ENCODE measurements around the gene ZSCAN2. TPM values are rescaled to one million over a fixed set of nuclear protein-coding genes. Genes with fewer than 3 reads are reported as not detected.

ZSCAN2 gene
- total and polyA plus RNA-seq, 10 of the 15 experiments (the other 5 are each of a cell fraction or from before 2014, with no cell fraction given): 2.7 to 13.2 (median 8.6) TPM

DNA sequence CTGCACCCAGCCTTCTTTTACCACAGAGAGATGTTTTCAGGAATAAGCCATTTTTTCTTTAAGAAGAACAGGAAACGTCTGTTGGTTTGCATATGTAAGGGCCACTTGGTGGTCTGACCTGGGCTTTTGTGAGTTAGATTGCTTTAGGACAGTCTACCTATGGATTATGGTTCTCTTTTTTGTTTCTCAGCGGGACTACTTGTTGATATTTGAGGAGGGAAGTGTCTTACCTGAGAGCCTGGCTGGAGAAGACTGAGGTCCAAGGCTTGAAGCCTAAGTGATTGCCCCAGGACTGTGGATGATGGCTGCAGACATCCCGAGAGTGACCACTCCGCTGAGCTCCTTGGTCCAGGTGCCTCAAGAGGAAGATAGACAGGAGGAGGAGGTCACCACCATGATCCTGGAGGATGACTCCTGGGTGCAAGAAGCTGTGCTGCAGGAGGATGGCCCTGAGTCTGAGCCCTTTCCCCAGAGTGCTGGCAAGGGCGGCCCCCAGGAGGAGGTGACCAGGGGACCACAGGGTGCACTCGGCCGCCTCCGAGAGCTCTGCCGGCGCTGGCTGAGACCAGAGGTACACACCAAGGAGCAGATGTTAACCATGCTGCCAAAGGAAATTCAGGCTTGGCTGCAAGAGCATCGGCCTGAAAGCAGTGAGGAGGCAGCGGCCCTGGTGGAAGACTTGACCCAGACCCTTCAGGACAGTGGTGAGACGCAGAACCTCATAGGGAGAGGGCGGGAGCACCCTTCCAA is 3.0 kb downstream of the ZSCAN2 start:
- ChIA-PET RAD21 (ENCODE audit: unreplicated experiment) (interaction anchor here (1.0 to 2.2 kb wide), 2 partner anchors 28 to 186 kb away, joined by 3 to 18 read pairs; no protein-coding TSS in a partner anchor), CTCF (interaction anchor here (0.6 to 1.1 kb wide), 2 partner anchors 25 to 218 kb away, joined by 3 to 10 read pairs; no protein-coding TSS in a partner anchor), SMC1A (ENCODE audit: uncharacterized antibody, unreplicated experiment) (interaction anchor here (2.2 to 3.7 kb wide), 2 partner anchors 26 to 50 kb away, joined by 6 to 22 read pairs; partner anchors contain the start of gene WDR73), POLR2A (interaction anchor here (0.7 to 2.8 kb wide), 4 partner anchors 27 to 709 kb away, joined by 4 to 6 read pairs (median 5); partner anchors contain the start of gene WDR73)
- Histone ChIP-seq H3K4me2 (ENCODE audit: control insufficient read depth, insufficient read depth) (peak overlapping the region; percentile 81), H3K9ac (ENCODE audit: control insufficient read depth, insufficient read depth, low read length) (no peak overlapping the region), H3K9me3 (replicated peaks; ENCODE audit: control insufficient read depth, insufficient read depth, low read length) (no peaks in the 10 kb centered on the region), H3K79me2 (ENCODE audit: control insufficient read depth, insufficient read depth, low read length) (peaks cover 4% of the 10 kb centered on the region), H2AFZ (ENCODE audit: control insufficient read depth, low read depth, low read length) (no peak overlapping the region), H3K4me3 (peak overlapping the region; percentile 43; the same call in 1 of the 2 replicates), H3K36me3 (ENCODE audit: control insufficient read depth in 2 of 2, insufficient read depth in 2 of 2, low read length in 1 of 2) (peaks cover 0 to 9% of the 10 kb centered on the region in 2 experiments; a peak in 1 of 4 replicates), H3K27me3 (replicated peaks in 1 of 2; ENCODE audit: control insufficient read depth in 2 of 2, insufficient read depth in 2 of 2, low read length in 1 of 2) (no peaks in the 10 kb centered on the region), H4K20me1 (ENCODE audit: control insufficient read depth, insufficient read depth) (no peaks in the 10 kb centered on the region), H3K27ac (ENCODE audit: control insufficient read depth, insufficient read depth) (no peak overlapping the region), H3K4me1 (ENCODE audit: control insufficient read depth, insufficient read depth, low read length) (peaks cover 33% of the 10 kb centered on the region)
- FAIRE-seq: no peak
- in situ Hi-C loops (cut with MboI): no loop called here
- intact Hi-C loops (cut with micrococcal nuclease; ENCODE audit: unreplicated experiment): loop anchor here (5.0 kb wide), 2 partner anchors 48 to 148 kb away; partner anchors contain the start of gene WDR73
- BruUV-seq (replicated peaks): no TSS peak
- WGBS (ENCODE audit: insufficient coverage, insufficient replicate concordance, low lambda C conversion rate, missing lambda C conversion rate): 76% methylated on average over 14 of the region's 14 CpGs
- ATAC-seq: no peak
- TF ChIP-seq PML (IDR thresholded peaks at IDR 0.05; ENCODE audit: low read length): no peak
- no peak for TF ChIP-seq MEF2A (IDR thresholded peaks at IDR 0.05; ENCODE audit: insufficient read depth, low read depth, low read length)
- no peak for TF ChIP-seq MYC (IDR thresholded peaks at IDR 0.05; ENCODE audit: insufficient read depth, insufficient read length, insufficient replicate concordance, low read length, severe bottlenecking)
- TF ChIP-seq BCL11A (IDR thresholded peaks at IDR 0.05; ENCODE audit: low read depth, low read length): no peak
- TF ChIP-seq, protein P1, sequence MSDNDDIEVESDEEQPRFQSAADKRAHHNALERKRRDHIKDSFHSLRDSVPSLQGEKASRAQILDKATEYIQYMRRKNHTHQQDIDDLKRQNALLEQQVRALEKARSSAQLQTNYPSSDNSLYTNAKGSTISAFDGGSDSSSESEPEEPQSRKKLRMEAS (IDR thresholded peaks at IDR 0.05; ENCODE audit: low read depth, low read length): no peak
- no peak for TF ChIP-seq POLR2A (IDR thresholded peaks at IDR 0.05; ENCODE audit: low read depth, low read length)
- TF ChIP-seq, protein P2, sequence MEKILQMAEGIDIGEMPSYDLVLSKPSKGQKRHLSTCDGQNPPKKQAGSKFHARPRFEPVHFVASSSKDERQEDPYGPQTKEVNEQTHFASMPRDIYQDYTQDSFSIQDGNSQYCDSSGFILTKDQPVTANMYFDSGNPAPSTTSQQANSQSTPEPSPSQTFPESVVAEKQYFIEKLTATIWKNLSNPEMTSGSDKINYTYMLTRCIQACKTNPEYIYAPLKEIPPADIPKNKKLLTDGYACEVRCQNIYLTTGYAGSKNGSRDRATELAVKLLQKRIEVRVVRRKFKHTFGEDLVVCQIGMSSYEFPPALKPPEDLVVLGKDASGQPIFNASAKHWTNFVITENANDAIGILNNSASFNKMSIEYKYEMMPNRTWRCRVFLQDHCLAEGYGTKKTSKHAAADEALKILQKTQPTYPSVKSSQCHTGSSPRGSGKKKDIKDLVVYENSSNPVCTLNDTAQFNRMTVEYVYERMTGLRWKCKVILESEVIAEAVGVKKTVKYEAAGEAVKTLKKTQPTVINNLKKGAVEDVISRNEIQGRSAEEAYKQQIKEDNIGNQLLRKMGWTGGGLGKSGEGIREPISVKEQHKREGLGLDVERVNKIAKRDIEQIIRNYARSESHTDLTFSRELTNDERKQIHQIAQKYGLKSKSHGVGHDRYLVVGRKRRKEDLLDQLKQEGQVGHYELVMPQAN (conservative IDR thresholded peaks at IDR 0.05): no peak
- no peak for TF ChIP-seq KAT2A (conservative IDR thresholded peaks at IDR 0.05; ENCODE audit: control insufficient read depth, low read depth, low read length)
- no peak for DNase-seq (ENCODE audit: low read depth, low spot score)

Measured in GM12878 (cell line).